Astrocyte (in vitro differentiated cells and primary cell): ENCODE measurements around the gene ATP2B3. TPM values are rescaled to one million over a fixed set of nuclear protein-coding genes. Genes with fewer than 3 reads are reported as not detected.

Experiments used
- DNase-seq: peaks from one replicate; pipeline ENCODE4 v3.0.0-alpha.2; 2010; ENCODE audit warnings: low read depth
- FAIRE-seq: peaks from 2 replicates; lab custom pipeline; 2011; peaks lifted over from hg19 to GRCh38; lab: Jason Lieb, UNC
- H2AFZ ChIP-seq: 2 replicates; pipeline ENCODE4 v1.6.0; 2012; ENCODE audit warnings: low read depth, low read length, inconsistent platforms
- H3K27ac ChIP-seq: 2 replicates; pipeline ENCODE4 v1.5.1; 2011; ENCODE audit warnings: low read depth, low read length, inconsistent platforms
- H3K27me3 ChIP-seq: 2 replicates; pipeline ENCODE4 v1.6.0; 2011; ENCODE audit warnings: low read length, inconsistent platforms; ENCODE audit not compliant: insufficient read depth
- H3K36me3 ChIP-seq: 2 replicates; pipeline ENCODE4 v1.5.1; 2011; ENCODE audit warnings: low read length, inconsistent platforms; ENCODE audit not compliant: insufficient read depth
- H3K4me1 ChIP-seq: 2 replicates; pipeline ENCODE4 v1.5.1; 2011; ENCODE audit warnings: low read length, inconsistent platforms; ENCODE audit not compliant: insufficient read depth
- H3K4me2 ChIP-seq: 2 replicates; pipeline ENCODE4 v1.6.0; 2012; ENCODE audit warnings: low read length, inconsistent platforms
- H3K4me3 ChIP-seq: 2 replicates; pipeline ENCODE4 v1.5.1; 2011; ENCODE audit warnings: low read depth, mild to moderate bottlenecking, low read length, inconsistent platforms; ENCODE audit not compliant: insufficient read depth
- H3K79me2 ChIP-seq: 2 replicates; pipeline ENCODE4 v1.6.0; 2012; ENCODE audit warnings: mild to moderate bottlenecking, low read length, inconsistent platforms; ENCODE audit not compliant: insufficient read depth
- H3K9ac ChIP-seq: 2 replicates; pipeline ENCODE4 v1.6.0; 2012; ENCODE audit warnings: mild to moderate bottlenecking, low read length, inconsistent platforms
- H3K9me3 ChIP-seq: 2 replicates; pipeline ENCODE4 v1.5.1; 2012; ENCODE audit warnings: low read depth, mild to moderate bottlenecking, low read length, inconsistent platforms; ENCODE audit not compliant: insufficient read depth
- H4K20me1 ChIP-seq: 2 replicates; pipeline ENCODE4 v1.6.0; 2012; ENCODE audit warnings: low read length, inconsistent platforms; ENCODE audit not compliant: insufficient read depth
- H3K27ac Mint-ChIP-seq: one replicate; pipeline ENCODE4 v1.8.0; 2021; ENCODE audit warnings: mild to moderate bottlenecking, mixed read lengths; ENCODE audit not compliant: unreplicated experiment
- H3K27me3 Mint-ChIP-seq: one replicate; pipeline ENCODE4 v1.8.0; 2021; ENCODE audit warnings: low read depth, mixed read lengths; ENCODE audit not compliant: unreplicated experiment
- H3K36me3 Mint-ChIP-seq: one replicate; pipeline ENCODE4 v1.8.0; 2021; ENCODE audit warnings: low read depth, mixed read lengths; ENCODE audit not compliant: unreplicated experiment
- H3K4me1 Mint-ChIP-seq: one replicate; pipeline ENCODE4 v1.8.0; 2021; ENCODE audit warnings: low read depth, mixed read lengths; ENCODE audit not compliant: unreplicated experiment
- H3K4me3 Mint-ChIP-seq: one replicate; pipeline ENCODE4 v1.8.0; 2021; ENCODE audit warnings: mild to moderate bottlenecking, moderate library complexity, mixed read lengths; ENCODE audit not compliant: unreplicated experiment
- H3K9me3 Mint-ChIP-seq: one replicate; pipeline ENCODE4 v1.8.0; 2021; ENCODE audit warnings: mild to moderate bottlenecking, mixed read lengths; ENCODE audit not compliant: unreplicated experiment
- CTCF ChIP-seq: IDR thresholded peaks from 2 replicates; pipeline ENCODE4 v1.5.1; 2011; ENCODE audit warnings: low read depth, mild to moderate bottlenecking, inconsistent platforms, low read length, moderate library complexity; ENCODE audit not compliant: insufficient read depth
- EZH2 ChIP-seq: IDR thresholded peaks from 2 replicates; pipeline ENCODE4 v1.6.1; 2012; ENCODE audit warnings: mild to moderate bottlenecking, low read length, inconsistent platforms; ENCODE audit not compliant: insufficient read depth
- total RNA-seq: library from RNA; stranded (reverse); gene quantifications from 2 replicates; pipeline ENCODE4 v1.2.1, GENCODE V29; 2021

ATP2B3 gene
- total RNA-seq, 1 donor from 2014 or later, result 0.52 TPM

- Histone ChIP-seq H4K20me1 (peaks cover 18% of the 10 kb centered on the region), H3K4me1 (peaks cover 24% of the 10 kb centered on the region), H3K4me2 (peak within 1 kb of the TSS; percentile 93), H3K79me2 (peaks cover 41% of the 10 kb centered on the region), H3K9me3 (no peaks in the 10 kb centered on the region), H3K27ac (peak within 1 kb of the TSS; percentile 42), H3K36me3 (no peaks in the 10 kb centered on the region), H2AFZ (peak within 1 kb of the TSS; percentile 41), H3K4me3 (peak within 1 kb of the TSS; percentile 75), H3K9ac (peak within 1 kb of the TSS; percentile 80), H3K27me3 (no peaks in the 10 kb centered on the region)
- peak; percentile 63 for DNase-seq
- FAIRE-seq, result peak; percentile 56
- Mint-ChIP-seq H3K36me3 (no peaks in the 10 kb centered on the region), H3K4me1 (peaks cover 5% of the 10 kb centered on the region), H3K27ac (no peak within 1 kb of the TSS), H3K27me3 (no peaks in the 10 kb centered on the region), H3K9me3 (no peaks in the 10 kb centered on the region), H3K4me3 (peak within 1 kb of the TSS; percentile 74)
- TF ChIP-seq EZH2 (no peak), CTCF (peak; percentile 17)
Measured at GRCh38 chrX:153494541-153495361, 22.7 kb upstream of the ATP2B3 start, which contains the start of gene BGN. TSS of gene BGN (plus strand) at chrX:153494980. CDS start at chrX:153504632, 9,652 bp downstream.

GRCh38 chrX:153495362-153495751 is 22.1 kb upstream of the ATP2B3 start:
- no peak overlapping the region for H3K27ac Mint-ChIP-seq

More at GRCh38 chrX:153495362-153495751, 22.1 kb upstream of the ATP2B3 start:
- Histone ChIP-seq H4K20me1 (peaks cover 23% of the 10 kb centered on the region), H3K27ac (no peak overlapping the region), H3K27me3 (no peaks in the 10 kb centered on the region), H3K4me3 (peak overlapping the region; percentile 75), H2AFZ (peak overlapping the region; percentile 41), H3K79me2 (peaks cover 47% of the 10 kb centered on the region), H3K9me3 (no peaks in the 10 kb centered on the region), H3K9ac (peak overlapping the region; percentile 80), H3K4me2 (peak overlapping the region; percentile 93), H3K36me3 (no peaks in the 10 kb centered on the region), H3K4me1 (peaks cover 24% of the 10 kb centered on the region)
- Mint-ChIP-seq H3K4me3 (peak overlapping the region; percentile 74), H3K36me3 (no peaks in the 10 kb centered on the region), H3K27me3 (no peaks in the 10 kb centered on the region), H3K9me3 (no peaks in the 10 kb centered on the region), H3K4me1 (peaks cover 5% of the 10 kb centered on the region)
- DNase-seq, result no peak
- TF ChIP-seq CTCF (no peak), EZH2 (no peak)
- FAIRE-seq, result no peak
